Bronchial epithelial cell (primary cell): ENCODE results near the gene CARMIL1. TPM values are rescaled to one million over a fixed set of nuclear protein-coding genes. Genes with fewer than 3 reads are reported as not detected.

Experiments used
- DNase-seq: peaks from one replicate; pipeline ENCODE4 v3.0.0-alpha.2; 2010; ENCODE audit warnings: low read depth
- FAIRE-seq: peaks from 2 replicates; lab custom pipeline; 2011; peaks lifted over from hg19 to GRCh38; lab: Jason Lieb, UNC
- H3K27me3 ChIP-seq: 2 replicates; pipeline ENCODE4 v1.5.1; 2011; ENCODE audit warnings: low read length; ENCODE audit not compliant: control insufficient read depth, insufficient read depth
- H3K36me3 ChIP-seq: 2 replicates; pipeline ENCODE4 v1.5.1; 2011; ENCODE audit warnings: low read length; ENCODE audit not compliant: control insufficient read depth, insufficient read depth
- H3K4me3 ChIP-seq: 2 replicates; pipeline ENCODE4 v1.5.1; 2011; ENCODE audit warnings: mild to moderate bottlenecking, low read depth, low read length, control low read depth
- CTCF ChIP-seq: IDR thresholded peaks from 2 replicates; pipeline ENCODE4 v1.5.1; 2011; ENCODE audit warnings: mild to moderate bottlenecking, moderate library complexity, low read length, control low read depth, inconsistent platforms; ENCODE audit not compliant: insufficient read depth, severe bottlenecking
- total RNA-seq: library from RNA; depleted of rRNA; stranded (reverse); fragments of >200 nt; gene quantifications from 2 replicates; pipeline ENCODE4 v1.2.1, GENCODE V29; 2014

Gene CARMIL1
- total RNA-seq, 1 donor from 2014 or later = 12.1 TPM

DNA sequence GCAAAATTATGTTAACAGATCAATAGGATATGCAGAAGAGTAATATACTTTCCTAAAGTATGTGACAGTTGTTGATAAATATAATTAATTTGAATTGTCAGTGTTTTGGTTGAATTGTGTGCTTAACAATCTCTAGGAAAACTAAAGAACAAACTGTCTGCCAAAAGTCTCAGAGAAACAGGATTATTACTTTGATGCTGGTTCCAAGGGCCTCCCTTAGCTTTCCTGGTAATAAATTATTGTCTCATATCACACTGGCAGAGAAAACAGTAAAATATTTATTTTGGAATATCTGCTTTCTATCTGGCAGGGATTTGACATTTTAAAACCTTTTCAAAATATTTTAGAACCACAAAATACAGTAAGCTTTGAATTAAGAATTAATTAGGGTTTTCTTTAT lies 40.1 kb upstream of the CARMIL1 start:
- TF ChIP-seq CTCF = no peak
- no peak overlapping the region for H3K4me3 ChIP-seq
- no peak for FAIRE-seq
- no peaks in the 10 kb centered on the region for H3K27me3 ChIP-seq
- H3K36me3 ChIP-seq = no peaks in the 10 kb centered on the region
- DNase-seq = no peak

DNA sequence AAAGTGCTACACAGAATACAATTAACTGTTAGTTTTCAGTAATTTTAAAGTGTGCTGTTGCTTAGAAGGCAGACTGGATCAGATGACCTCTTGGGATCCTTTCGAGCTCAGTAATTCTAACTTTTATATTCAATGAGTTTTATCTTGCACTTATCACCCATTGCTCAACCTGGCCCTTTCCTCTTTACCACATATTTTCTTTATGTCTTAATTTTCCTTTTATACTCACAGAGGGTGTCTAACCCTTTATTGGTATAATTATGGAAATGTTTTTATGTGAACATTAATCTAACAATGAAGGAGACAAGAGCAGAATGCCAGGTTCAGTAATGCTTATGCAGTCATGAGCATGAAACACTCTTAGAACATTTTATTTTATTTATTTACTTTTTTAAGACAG lies 39.7 kb upstream of the CARMIL1 start:
- Histone ChIP-seq H3K36me3 (no peaks in the 10 kb centered on the region), H3K27me3 (no peaks in the 10 kb centered on the region), H3K4me3 (no peak overlapping the region)
- no peak for TF ChIP-seq CTCF
- FAIRE-seq (no peak), DNase-seq (no peak)

DNA sequence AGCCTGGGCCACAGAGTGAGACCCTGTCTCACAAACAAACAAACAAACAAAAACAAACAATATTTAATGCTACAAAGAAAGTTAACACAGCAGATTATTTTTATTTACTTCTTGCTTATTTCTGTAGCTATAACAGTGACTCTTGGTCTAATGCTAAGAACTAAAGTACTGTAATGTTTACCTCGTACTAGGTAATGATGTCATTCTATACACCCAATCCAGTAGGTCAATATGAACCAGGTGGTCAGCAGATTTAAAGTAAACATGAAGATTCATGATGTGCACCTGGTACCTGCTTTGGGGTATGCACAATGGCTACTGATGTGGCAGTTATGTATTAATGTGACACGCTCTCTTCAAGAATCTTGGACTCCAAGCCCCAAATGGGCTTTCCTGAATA lies 36.6 kb upstream of the CARMIL1 start:
- Histone ChIP-seq H3K36me3 (no peaks in the 10 kb centered on the region), H3K27me3 (no peaks in the 10 kb centered on the region), H3K4me3 (no peak overlapping the region)
- DNase-seq (no peak), FAIRE-seq (no peak)
- no peak for TF ChIP-seq CTCF

GRCh38 chr6:25244865-25245264 lies 34.3 kb upstream of the CARMIL1 start:
- FAIRE-seq = no peak
- no peak for TF ChIP-seq CTCF

GRCh38 chr6:25248123-25248522 lies 31.1 kb upstream of the CARMIL1 start:
- TF ChIP-seq CTCF = no peak
- no peaks in the 10 kb centered on the region for H3K27me3 ChIP-seq
- DNase-seq = peak; percentile 47
- FAIRE-seq = no peak
- no peak overlapping the region for H3K4me3 ChIP-seq
- H3K36me3 ChIP-seq = no peaks in the 10 kb centered on the region

More at GRCh38 chr6:25244865-25245264, 34.3 kb upstream of the CARMIL1 start:
- no peak overlapping the region for H3K4me3 ChIP-seq
- no peaks in the 10 kb centered on the region for H3K36me3 ChIP-seq
- no peaks in the 10 kb centered on the region for H3K27me3 ChIP-seq
- no peak for DNase-seq

DNA sequence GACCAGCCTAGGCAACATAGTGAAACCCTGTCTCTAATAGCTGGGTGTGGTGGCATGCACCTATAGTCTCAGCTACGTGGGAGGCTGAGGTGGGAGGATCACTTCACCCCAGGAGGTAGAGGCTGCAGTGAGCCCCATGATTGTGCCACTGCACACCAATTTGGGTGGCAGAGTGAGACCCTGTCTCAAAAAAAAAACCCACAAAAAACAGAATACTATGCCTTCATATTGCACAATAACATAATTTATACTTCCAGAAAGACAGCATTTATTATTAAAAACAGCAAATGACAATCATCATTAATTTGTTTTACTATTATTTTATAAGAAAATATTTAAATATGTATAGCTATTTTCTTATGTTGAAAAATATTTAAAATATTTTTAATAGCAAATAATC lies 30.0 kb upstream of the CARMIL1 start:
- no peaks in the 10 kb centered on the region for H3K36me3 ChIP-seq
- DNase-seq = no peak
- FAIRE-seq = no peak

More for the DNA sequence above, 30.0 kb upstream of the CARMIL1 start:
- Histone ChIP-seq H3K4me3 (no peak overlapping the region), H3K27me3 (no peaks in the 10 kb centered on the region)
- TF ChIP-seq CTCF = no peak
